GM19372 (cell line): ENCODE results near the gene JPH4.
"Not testable (repeated sequence)": the region's sequence is repeated elsewhere in the genome, so short reads cannot be mapped to it uniquely, and the experiment has no call there.

ENCODE experiments used
- ATAC-seq: cut with Tn5 transposase; IDR thresholded peaks from one replicate; pipeline ENCODE4 v1.9.1; 2021; ENCODE audit warnings: mild to moderate bottlenecking, low read depth, moderate library complexity; ENCODE audit not compliant: unreplicated experiment

Gene JPH4

DNA sequence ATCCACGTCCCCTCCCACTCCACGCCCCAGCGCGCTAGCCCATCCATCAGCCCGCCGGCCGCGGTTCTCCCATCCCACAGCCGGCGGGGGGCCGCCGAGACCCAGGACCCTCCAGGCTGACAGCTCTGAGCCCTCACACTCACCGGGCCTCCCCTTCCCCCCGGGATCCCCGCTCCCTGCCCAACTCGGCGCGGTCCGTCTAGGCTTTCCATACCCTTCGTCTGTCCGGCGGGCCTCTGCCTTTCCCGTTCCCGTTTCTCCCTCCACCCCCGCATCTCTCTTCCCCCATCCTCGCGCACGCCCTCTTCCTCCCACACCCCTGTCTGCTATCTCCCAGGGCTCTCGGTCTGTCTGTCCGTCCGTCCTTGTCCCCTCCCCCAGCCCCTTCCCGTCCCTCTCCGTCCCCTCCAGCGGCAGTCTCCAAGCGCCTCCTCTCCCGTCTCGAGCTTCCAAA lies 27.8 kb downstream of the JPH4 start:
- ATAC-seq: no peak

DNA sequence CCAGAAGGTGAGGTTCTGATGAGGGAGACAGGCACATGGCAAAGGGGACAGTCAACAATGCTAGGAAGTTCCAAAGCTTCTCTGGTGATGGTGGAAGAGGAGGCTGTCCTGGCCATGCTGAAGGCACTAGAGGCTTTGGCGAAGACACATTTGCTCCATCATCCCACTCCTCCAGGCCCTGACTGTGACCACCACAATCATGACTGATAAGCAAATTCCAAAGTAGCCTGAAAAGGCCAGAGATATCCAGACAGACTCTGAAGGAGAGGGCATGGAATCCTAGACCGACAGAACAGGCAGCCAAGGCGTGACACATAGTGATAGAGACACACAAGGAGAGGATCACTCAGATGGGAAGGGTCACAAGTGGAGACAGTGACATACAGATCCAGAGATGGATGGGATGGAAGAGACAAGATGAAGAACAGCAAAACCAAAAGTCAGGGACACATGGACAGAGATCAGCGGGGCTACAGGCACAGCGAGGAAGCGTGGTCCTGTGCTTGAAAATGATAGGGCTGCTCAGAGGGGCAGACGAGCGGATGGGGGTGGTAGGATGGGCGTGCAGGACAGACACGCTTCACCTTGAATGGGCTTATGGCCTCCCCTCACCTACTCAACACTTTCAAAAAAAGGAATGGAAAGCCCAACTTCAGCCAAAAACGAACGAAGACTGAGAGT lies 28.3 kb downstream of the JPH4 start:
- no peak for ATAC-seq

DNA sequence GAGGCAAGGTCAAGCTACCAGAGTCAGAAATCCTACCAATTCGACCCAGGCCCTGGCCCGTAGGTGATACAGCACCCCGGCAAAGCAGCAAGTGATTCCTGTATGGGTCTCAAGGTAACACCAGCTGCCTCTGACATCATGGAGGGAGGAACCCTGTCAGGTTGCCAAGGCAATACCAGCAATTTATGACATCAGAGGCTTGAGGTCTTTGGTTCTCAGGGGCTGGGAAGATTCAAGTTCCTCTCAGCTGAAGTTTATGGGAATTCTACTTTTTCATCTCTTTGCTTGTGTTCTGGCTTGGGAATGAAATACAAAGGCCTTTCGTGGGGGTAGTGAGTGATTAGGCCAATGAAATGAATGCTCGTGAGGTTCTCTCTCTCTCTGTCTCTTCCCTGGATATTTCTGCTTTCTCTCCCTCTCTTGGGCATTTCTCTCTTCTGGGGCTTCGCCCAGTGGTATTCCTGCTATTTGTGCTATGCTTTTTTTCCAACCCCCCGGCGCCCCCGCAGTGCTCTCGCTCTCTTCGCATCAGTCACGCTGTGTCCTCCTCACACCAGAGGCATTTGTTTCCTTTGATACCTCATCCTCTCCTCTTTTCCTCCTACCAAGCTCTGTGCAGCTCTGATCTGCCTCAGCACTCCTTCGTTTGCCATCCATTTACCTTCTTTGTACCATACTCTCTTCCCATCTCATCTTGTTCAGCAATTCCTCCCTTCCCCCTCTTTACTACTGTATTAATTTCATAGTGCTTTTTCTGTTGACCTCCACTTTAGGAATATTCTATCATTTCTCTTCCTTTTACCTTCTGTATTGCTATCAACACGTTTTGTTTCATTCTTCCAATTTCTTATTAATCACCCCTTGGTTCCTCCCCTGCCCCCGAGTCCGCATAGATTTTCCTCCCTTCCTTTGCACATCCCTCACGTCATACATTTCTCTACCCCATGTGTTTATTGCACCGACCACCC lies 30.0 kb downstream of the JPH4 start:
- ATAC-seq: no peak

DNA sequence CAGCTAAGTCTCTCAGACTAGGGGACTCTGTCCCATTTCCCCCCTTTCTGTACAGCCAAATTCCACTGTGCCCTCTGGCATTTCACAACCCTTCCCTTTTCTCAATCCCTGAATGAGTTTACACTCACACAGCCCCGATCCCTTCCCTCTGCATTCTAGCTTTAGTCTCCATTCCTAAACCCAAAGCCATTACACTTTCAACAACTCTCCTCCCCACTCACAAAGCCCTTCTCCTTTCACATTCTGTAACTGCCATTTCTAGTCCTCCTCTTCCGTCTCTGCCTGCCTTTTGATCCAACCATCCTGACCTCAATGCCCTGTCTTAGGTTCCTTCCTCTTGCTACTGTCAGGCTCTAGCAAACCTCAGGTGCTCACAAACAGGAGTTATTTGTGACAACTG lies 30.7 kb downstream of the JPH4 start:
- ATAC-seq: no peak

DNA sequence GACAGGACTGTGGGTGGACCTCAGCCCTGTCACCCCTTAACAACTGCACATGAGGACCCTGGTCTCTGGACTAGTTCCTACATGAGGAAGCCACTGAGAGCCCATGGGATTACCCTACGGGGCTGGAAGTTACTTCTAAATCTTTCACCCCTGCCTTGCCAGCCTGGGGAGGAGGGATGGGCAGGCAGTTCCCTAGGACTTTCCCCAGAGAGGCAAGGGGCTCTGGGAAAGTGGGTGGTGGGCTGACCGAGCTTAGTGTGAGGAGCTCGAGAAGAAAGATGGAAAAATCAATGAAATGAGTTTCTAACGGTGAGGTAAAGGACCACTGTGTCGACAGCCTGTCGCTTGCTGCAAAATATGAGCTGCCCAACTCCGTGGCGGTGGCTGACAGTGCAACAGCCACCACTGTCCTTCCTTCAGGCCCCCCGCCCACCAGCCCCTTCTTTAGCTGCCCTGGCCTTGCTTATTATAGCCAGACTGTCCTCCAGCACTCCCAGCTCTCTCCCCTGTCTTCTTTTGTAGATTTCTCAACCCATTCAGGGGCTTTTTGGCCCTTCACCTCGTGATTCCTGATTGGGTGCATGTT lies 32.0 kb downstream of the JPH4 start:
- no peak for ATAC-seq

DNA sequence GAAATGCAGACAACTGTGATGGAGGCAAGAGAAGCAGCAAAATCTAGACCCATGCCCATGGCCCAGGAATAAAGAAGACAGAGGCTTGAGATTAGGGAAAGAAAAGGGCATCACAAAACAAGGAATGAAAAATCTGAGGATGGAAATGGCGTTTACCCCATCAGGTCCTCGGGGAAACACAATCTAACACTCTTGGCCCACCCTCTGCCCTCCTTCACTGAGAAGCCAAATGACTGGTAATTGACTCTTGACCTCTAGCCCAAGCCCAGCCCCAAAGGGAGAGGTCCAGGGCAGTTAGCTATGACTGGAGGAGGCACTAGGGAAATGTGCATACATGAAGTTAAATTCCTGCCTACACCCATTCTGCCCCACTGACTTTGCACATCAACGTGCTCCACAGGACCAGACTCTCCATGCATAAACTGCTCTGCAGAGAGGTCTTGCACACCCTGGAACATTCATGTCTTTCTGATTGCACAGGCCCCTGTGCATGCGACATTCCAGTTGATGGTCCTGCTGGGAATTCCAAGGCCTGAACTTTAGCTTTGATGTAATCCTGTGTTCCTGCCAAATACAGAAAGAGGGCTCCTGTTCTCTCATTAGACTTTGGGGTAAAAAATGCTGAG lies 32.7 kb downstream of the JPH4 start:
- ATAC-seq: no peak

DNA sequence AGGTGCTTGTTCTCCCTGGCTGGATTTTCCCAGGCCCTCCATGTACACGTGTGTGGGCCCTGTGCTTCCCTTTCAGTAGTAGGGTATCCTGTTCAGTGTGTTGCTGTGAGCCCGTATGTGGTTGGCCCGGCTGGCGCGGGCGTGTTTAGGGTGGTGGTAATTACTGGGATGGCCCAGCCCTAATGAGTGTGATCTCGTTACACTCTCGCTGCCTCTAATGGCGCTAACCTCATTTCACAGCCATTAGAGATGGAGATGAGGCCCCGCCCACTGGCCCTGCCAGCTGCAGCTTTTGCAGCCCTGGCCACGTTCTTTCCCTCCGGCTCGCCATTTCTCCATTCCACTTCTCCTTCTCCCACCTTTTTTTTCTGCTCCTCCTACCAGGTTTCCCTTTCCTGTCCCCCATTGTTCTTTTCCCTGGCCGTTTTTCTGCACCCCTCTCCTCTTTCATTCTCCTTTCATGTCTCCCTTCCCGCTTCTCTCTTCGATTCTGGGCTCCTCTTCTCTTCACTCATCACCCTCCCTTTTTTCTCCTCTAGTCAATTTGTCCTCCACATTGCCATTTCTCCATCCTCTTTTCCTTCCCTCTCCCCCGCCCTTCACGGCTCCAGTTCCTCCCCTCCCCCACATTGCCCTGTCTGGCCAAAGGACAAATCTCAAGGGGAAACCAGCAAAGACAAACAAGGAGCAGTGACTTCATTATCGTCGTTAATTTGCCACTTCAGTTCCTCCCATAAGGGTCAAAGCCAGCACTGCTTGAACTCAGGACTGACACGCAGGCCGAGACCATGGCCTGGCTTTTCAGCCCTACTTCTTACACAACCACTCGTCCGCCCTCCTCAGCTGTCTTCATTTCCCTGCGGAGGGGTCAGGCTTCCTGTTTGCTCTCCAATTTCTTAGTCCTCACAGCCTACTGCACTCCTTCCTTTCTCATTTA lies 33.8 kb downstream of the JPH4 start:
- ATAC-seq: no peak

DNA sequence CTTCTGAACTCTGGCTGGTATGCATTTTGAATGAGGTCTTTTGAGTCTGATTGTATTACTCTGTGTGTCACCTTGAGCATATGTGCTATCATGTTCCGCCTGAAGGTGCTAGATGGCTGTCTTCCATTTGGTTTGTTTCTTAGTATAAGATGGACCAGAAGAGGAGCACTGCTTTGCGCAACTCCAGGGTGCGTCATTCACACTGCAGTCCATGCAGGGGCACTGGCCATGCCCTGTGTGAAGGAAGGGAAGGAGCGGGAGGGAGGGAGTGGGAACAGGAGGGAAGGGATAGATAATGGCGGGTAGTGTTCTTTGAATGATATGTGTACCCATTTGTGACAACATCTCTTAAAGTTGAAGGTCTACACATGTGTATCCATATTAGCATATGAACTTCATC lies 35.2 kb downstream of the JPH4 start:
- ATAC-seq: no peak

DNA sequence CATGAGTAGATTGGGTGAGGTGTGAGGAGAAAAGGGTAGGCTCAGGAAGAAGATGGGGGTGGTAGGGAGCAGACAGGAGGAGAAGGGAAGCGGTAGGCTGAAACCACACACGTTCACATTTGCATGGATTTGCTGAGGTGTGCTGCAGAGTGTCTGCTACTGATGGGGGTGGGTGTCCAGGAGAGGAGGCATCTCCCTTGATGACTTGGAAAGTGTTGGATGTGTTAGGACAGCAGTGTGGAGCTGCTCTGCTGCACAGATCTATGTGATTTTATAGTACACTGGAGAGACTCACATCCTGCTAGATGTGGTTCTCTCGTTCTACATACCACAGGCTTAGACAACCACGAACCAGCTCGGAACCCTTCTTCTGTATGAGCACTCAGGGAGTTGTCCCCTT lies 36.3 kb downstream of the JPH4 start:
- ATAC-seq: no peak

DNA sequence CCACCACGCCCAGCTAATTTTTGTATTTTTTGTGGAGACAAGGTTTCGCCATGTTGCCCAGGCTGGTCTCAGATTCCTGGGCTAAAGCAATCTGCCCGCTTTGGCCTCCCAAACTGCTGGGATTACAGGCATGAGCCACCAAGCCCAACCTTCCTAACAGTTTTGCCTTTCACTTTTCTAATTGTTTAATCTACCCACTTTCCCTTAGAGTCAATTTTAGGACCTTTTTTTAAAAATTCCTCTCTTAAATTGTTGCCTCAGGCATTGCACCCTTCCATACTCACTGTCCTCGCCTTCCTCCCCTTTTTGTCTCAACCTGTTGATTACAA lies 38.5 kb downstream of the JPH4 start:
- ATAC-seq: no peak

DNA sequence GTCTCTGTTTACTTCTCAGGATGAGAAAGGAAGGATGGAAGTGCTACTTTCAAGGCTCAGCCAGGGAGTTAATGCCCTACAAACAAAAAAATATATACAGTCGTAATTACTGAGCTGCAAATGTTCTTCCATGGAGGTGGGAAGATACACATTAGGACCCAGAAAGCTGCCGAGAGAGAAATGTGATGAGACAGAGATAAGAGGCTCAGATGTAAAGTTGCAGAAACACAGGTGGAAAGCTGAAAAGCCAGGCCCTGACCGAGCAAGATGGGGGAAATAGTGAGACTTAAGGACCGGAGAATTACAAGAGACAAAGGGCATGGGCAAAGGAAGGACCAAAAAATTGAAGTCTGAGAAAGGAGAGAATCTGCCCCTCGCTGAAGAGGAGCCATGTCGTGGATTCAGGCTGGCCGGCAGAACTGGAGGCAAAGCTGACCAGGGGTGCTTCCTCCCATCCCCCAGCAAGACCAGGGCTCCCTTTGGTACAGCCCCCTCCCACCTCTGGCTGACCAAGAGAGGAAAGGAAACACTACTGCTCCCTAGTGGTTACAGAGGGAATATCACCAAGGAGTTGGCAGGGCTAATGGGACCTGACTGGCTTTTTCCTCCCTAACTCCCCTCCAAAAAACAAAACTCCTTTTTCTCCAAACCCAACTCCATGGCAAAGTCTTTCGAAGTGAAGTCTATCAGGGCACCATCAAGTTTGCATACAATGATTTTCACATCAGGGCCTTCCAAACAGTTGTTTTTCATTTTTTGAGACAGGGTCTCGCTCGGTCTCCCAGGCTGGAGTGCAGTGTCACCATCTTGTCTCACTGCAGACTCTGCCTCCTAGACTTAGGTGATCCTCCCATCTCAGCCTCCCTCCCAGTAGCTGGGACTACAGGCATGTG lies 39.1 kb downstream of the JPH4 start:
- no peak for ATAC-seq

DNA sequence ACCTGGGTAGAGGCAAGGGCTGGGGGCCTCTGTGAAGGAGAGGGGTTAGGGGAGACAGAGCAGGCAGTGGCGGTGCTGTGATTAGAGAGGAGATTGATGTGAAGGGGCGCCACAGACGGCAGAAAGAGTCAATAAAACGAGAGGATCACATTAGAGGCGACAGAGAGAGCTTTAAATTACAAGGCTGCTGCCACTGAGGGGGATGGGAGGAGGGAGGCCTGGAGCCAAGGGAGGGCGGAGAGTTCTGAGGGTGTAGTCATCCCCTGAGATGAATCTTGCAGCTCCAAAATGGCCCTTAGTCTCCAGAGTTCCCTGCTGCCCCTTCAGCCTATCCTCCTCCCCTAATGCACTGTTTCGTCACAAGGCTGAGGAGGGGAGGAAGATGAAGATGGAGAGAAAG lies 39.8 kb downstream of the JPH4 start:
- ATAC-seq: no peak

DNA sequence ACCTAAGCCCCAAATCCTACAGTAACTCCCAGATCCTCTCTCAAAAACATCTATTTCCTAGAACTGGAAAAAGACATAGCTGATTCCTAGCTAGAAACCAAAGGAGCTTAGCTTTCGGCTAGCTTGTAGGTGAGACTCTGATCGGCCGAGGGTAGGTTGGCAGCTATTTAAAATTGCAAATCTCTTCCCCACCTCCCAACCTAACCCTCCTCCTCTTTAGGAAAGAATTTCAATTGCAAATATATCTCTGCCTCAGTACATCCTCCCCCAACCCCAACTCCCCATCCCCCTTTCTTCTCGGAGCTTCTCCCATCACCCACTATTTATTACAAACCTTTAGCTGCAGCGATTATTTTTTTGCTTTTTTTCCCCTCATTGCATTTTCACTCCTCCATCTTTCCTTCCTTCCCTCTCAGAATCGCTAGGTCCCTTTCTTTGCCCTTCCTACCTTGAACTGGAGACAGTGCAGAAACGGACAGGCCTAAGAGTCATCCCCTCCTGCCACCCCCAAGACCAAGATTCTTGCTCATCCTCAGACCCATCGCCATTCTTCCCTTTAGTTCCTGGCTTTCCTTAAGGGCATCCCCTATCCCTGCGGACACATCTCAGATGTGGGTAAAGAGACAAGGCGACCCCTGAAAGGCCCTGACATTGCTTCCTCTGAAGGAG lies 40.4 kb downstream of the JPH4 start:
- ATAC-seq: no peak

DNA sequence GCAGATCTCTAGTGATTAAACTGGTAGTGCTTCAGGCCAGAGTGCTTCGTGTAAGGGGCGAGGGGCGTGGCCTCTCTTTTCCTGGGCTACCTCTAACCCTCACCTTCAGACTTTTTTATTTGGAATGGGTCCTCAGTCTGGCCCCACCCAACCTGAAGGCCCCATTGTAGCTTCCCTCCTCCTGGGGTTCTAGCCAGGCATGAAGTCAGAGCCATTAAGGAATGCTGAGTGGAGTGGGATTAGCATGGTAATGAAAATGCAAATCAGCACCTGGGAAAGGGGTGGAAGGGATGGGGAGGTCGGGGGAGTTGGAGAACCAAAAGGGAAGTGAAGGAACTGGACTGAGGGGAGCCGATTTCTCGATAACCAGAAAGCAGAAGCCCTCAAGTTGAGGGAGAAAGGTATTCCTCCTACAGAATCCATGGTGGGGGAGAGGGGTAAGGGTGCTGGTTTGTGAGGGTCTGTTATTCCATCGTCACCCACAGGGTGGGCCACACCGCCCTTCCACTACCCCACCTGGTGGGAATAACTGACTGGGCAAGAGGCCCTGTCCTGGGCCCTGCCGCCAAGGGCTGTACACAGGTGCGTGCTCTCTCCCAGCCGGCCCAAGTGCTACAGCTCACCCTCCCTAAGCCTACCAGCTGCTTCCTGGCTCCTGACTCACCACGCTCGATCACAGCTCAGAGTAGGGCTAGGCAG lies 41.1 kb downstream of the JPH4 start:
- ATAC-seq: no peak

DNA sequence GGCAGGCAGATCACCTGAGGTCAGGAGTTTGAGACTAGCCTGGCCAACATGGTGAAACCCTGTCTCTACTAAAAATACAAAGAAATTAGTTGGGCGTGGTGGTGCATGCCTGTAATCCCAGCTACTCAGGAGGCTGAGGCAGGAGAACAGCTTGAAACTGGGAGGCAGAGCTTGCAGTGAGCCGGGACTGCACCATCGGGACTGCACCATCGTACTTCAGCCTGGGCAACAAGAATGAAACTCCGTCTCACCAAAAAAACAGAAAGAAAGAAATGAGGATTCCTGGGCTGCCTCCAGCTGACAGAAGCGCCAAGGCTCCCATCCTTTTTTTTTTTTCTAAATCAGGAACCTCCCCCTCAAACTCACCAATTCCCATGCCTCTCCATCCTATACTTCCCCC lies 41.7 kb downstream of the JPH4 start:
- not testable (repeated sequence) for ATAC-seq

DNA sequence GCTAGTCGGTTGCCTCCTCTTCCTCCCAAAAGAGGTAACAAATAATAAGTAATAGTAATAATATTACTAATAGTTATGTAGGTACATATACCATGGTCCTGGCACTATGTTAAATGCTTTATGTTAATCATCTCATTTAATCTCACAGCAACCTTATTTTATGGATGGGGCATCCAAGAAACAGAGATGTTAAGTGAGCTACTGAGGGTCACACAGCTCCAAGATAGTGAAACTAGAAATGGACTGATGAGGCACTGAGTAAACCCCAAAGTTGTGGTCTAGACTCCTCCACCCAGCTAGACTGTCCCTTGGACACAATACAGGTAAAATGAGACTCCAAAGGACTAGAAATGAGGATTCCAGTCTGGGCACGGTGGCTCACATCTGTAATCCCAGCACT lies 42.1 kb downstream of the JPH4 start:
- no peak for ATAC-seq

DNA sequence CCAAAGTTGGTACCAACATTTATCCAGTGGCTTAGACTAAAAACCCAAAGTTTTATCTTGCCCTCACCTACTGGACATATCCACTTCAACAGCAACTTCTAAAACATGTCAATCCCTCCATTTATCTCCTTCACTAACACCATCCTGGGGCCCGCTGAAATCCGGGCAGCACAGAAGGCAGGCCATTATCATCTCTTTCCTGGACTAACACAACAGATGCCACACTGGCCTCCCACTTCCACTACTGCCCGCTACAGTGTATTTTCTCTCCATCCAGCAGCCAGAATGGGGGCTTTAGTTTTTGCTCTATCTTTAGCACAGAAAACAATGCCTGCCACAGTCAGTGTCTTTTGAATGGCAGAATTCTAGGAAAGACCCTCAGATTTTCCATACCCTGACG lies 42.6 kb downstream of the JPH4 start:
- no peak for ATAC-seq
